Urinary bladder (tissue), 4 donors: ENCODE results near the gene CLCA4. TPM values are rescaled to one million over a fixed set of nuclear protein-coding genes. Genes with fewer than 3 reads are reported as not detected.
"Not testable (repeated sequence)": the region's sequence is repeated elsewhere in the genome, so short reads cannot be mapped to it uniquely, and the experiment has no call there.

ENCODE experiments used
- DNase-seq: peaks from one replicate; pipeline ENCODE4 v3.0.0-alpha.2; 2015; ENCODE audit errors: extremely low spot score
- H3K27ac ChIP-seq: one replicate; pipeline ENCODE4 v1.5.1; 2013; ENCODE audit warnings: low read depth, mild to moderate bottlenecking, moderate library complexity
- H3K36me3 ChIP-seq: one replicate; pipeline ENCODE4 v1.6.1; 2013; ENCODE audit warnings: mild to moderate bottlenecking, moderate library complexity; ENCODE audit not compliant: insufficient read depth
- H3K4me1 ChIP-seq: one replicate; pipeline ENCODE4 v1.6.1; 2013; ENCODE audit warnings: mild to moderate bottlenecking, moderate library complexity; ENCODE audit not compliant: insufficient read depth
- H3K4me3 ChIP-seq: one replicate; pipeline ENCODE4 v1.5.1; 2013; ENCODE audit warnings: low read depth, low read length
- WGBS: extraction: QIAGEN DNeasy Blood & Tissue Kit; methylation state at CpG from one replicate; pipeline ENCODE4 v1.1.7; 2013; 5-methylcytosine and 5-hydroxymethylcytosine counted together
- polyA plus RNA-seq: library from polyadenylated mRNA; stranded (reverse); fragments of 200-250 nt; gene quantifications from one replicate; pipeline ENCODE4 v1.2.3, GENCODE V29; 2013
- total RNA-seq: library from RNA; depleted of rRNA; stranded (reverse); fragments of >200 nt; gene quantifications from one replicate; pipeline ENCODE4 v1.2.3, GENCODE V29; 2014
- donor health status: healthy with polysubstance abuse.
- donor health status: healthy.

Gene CLCA4
- total and polyA plus RNA-seq, 2 donors, result 11.7 to 38.1 TPM

GRCh38 chr1:86552376-86552775 lies 5.5 kb downstream of the CLCA4 start:
- Histone ChIP-seq H3K4me3 (no peak overlapping the region), H3K27ac (no peak overlapping the region), H3K36me3 (no peaks in the 10 kb centered on the region), H3K4me1 (no peaks in the 10 kb centered on the region)
- no peak for DNase-seq
- 96% methylated on average over 19 of the region's 19 CpGs for WGBS

- no peaks in the 10 kb centered on the region for H3K36me3 ChIP-seq
- 86% methylated on average over 2 of the region's 2 CpGs for WGBS
- DNase-seq, result no peak
- H3K4me1 ChIP-seq, result no peaks in the 10 kb centered on the region
- H3K4me3 ChIP-seq, result no peak overlapping the region
- no peak overlapping the region for H3K27ac ChIP-seq
Measured at GRCh38 chr1:86557739-86558138, 10.9 kb downstream of the CLCA4 start.

GRCh38 chr1:86563849-86564248 lies 17.0 kb downstream of the CLCA4 start:
- H3K36me3 ChIP-seq, result no peaks in the 10 kb centered on the region
- no peaks in the 10 kb centered on the region for H3K4me1 ChIP-seq
- no peak overlapping the region for H3K4me3 ChIP-seq
- H3K27ac ChIP-seq, result no peak overlapping the region
- WGBS, result 57% methylated on average over 1 of the region's 1 CpG
- no peak for DNase-seq

GRCh38 chr1:86567341-86567740 lies 20.5 kb downstream of the CLCA4 start:
- Histone ChIP-seq H3K4me3 (no peak overlapping the region), H3K4me1 (no peaks in the 10 kb centered on the region), H3K36me3 (no peaks in the 10 kb centered on the region), H3K27ac (no peak overlapping the region)
- no peak for DNase-seq
- 58% methylated on average over 3 of the region's 3 CpGs for WGBS

GRCh38 chr1:86567878-86568277 lies 21.0 kb downstream of the CLCA4 start:
- Histone ChIP-seq H3K4me3 (no peak overlapping the region), H3K27ac (no peak overlapping the region), H3K4me1 (no peaks in the 10 kb centered on the region), H3K36me3 (no peaks in the 10 kb centered on the region)
- 85% methylated on average over 3 of the region's 3 CpGs for WGBS
- no peak for DNase-seq

GRCh38 chr1:86573763-86574484 lies 27.0 kb downstream of the CLCA4 start:
- DNase-seq, result no peak
- no peak overlapping the region for H3K4me3 ChIP-seq
- no peaks in the 10 kb centered on the region for H3K4me1 ChIP-seq
- WGBS, result 61% methylated on average over 2 of the region's 2 CpGs
- H3K36me3 ChIP-seq, result no peaks in the 10 kb centered on the region
- H3K27ac ChIP-seq, result no peak overlapping the region

GRCh38 chr1:86581231-86581630 lies 34.4 kb downstream of the CLCA4 start:
- Histone ChIP-seq H3K4me3 (no peak overlapping the region), H3K36me3 (no peaks in the 10 kb centered on the region), H3K27ac (no peak overlapping the region), H3K4me1 (no peaks in the 10 kb centered on the region)
- DNase-seq, result no peak
- 62% methylated on average over 1 of the region's 1 CpG for WGBS

GRCh38 chr1:86582161-86582560 lies 35.3 kb downstream of the CLCA4 start:
- Histone ChIP-seq H3K4me1 (no peaks in the 10 kb centered on the region), H3K27ac (no peak overlapping the region), H3K36me3 (no peaks in the 10 kb centered on the region), H3K4me3 (no peak overlapping the region)
- no peak for DNase-seq
- WGBS, result 93% methylated on average over 1 of the region's 1 CpG

- DNase-seq, result no peak
- H3K27ac ChIP-seq, result no peak overlapping the region
Measured at GRCh38 chr1:86583032-86583431, 36.2 kb downstream of the CLCA4 start.

GRCh38 chr1:86583593-86583992 lies 36.7 kb downstream of the CLCA4 start:
- Histone ChIP-seq H3K4me1 (no peaks in the 10 kb centered on the region), H3K36me3 (no peaks in the 10 kb centered on the region), H3K27ac (no peak overlapping the region), H3K4me3 (no peak overlapping the region)
- DNase-seq, result no peak
- 54% methylated on average over 3 of the region's 3 CpGs for WGBS

More at GRCh38 chr1:86583032-86583431, 36.2 kb downstream of the CLCA4 start:
- 94% methylated on average over 1 of the region's 1 CpG for WGBS
- Histone ChIP-seq H3K4me3 (no peak overlapping the region), H3K36me3 (no peaks in the 10 kb centered on the region), H3K4me1 (no peaks in the 10 kb centered on the region)

GRCh38 chr1:86594284-86594770 lies 47.4 kb downstream of the CLCA4 start:
- DNase-seq, result no peak
- no peak overlapping the region for H3K4me3 ChIP-seq
- H3K4me1 ChIP-seq, result no peaks in the 10 kb centered on the region
- H3K27ac ChIP-seq, result no peak overlapping the region
- H3K36me3 ChIP-seq, result no peaks in the 10 kb centered on the region

GRCh38 chr1:86596224-86596623 lies 49.3 kb downstream of the CLCA4 start:
- no peak overlapping the region for H3K4me3 ChIP-seq
- H3K27ac ChIP-seq, result no peak overlapping the region
- WGBS, result 23% methylated on average over 2 of the region's 2 CpGs
- H3K36me3 ChIP-seq, result no peaks in the 10 kb centered on the region
- DNase-seq, result peak; percentile 60
- H3K4me1 ChIP-seq, result no peaks in the 10 kb centered on the region

GRCh38 chr1:86596741-86597290 lies 49.9 kb downstream of the CLCA4 start:
- 68% methylated on average over 3 of the region's 3 CpGs for WGBS
- no peak overlapping the region for H3K27ac ChIP-seq
- no peaks in the 10 kb centered on the region for H3K36me3 ChIP-seq
- no peak overlapping the region for H3K4me3 ChIP-seq
- DNase-seq, result no peak
- H3K4me1 ChIP-seq, result no peaks in the 10 kb centered on the region

- H3K4me3 ChIP-seq, H3K36me3 ChIP-seq, H3K27ac ChIP-seq, H3K4me1 ChIP-seq, DNase-seq: not testable (repeated sequence)
- WGBS, result 90% methylated on average over 2 of the region's 2 CpGs
Measured at GRCh38 chr1:86606080-86606479, 59.2 kb downstream of the CLCA4 start.
